Psoas muscle (tissue), 8 donors: ENCODE data around the gene BARHL1. TPM values are rescaled to one million over a fixed set of nuclear protein-coding genes. Genes with fewer than 3 reads are reported as not detected.

Experiments used
- ATAC-seq, 4 donors: fragments of 200-7000 bp; cut with Tn5 transposase; one replicate each; pipeline ENCODE4 v1.9.1; 2020; ENCODE audit warnings: moderate library complexity in 3 of 4, mild to moderate bottlenecking in 2 of 4
- DNase-seq, 2 donors: peaks; one replicate each; pipeline ENCODE4 v3.0.0-alpha.2; 2020
- H3K27ac ChIP-seq: fragments of 200-600 bp; one replicate; pipeline ENCODE4 v1.8.0; 2022
- H3K27me3 ChIP-seq, 3 donors: fragments of 200-600 bp in 1 of 3; one replicate each; pipeline versions ENCODE4 v1.6.1 to v1.8.0; 2013 to 2022; ENCODE audit warnings: low read length in 2 of 3, mild to moderate bottlenecking in 2 of 3, moderate library complexity in 1 of 3; ENCODE audit not compliant: insufficient read depth in 3 of 3
- H3K36me3 ChIP-seq, 2 donors: fragments of 200-600 bp in 1 of 2; one replicate each; pipeline versions ENCODE4 v1.6.1 to v1.8.0; 2013 to 2022; ENCODE audit warnings: low read depth in 1 of 2, mild to moderate bottlenecking in 1 of 2, moderate library complexity in 1 of 2; ENCODE audit not compliant: insufficient read depth in 1 of 2
- H3K4me1 ChIP-seq: fragments of 200-600 bp; one replicate; pipeline ENCODE4 v1.8.0; 2022
- H3K4me3 ChIP-seq: fragments of 200-600 bp; one replicate; pipeline ENCODE4 v1.8.0; 2022; ENCODE audit warnings: mild to moderate bottlenecking
- H3K9me3 ChIP-seq: fragments of 200-600 bp; one replicate; pipeline ENCODE4 v1.8.0; 2022
- WGBS, 3 donors: extraction: QIAGEN DNeasy Blood & Tissue Kit; methylation state at CpG; one replicate each; pipeline versions ENCODE4 v1.1.6 to v1.1.7; 2013; 5-methylcytosine and 5-hydroxymethylcytosine counted together
- intact Hi-C, 2 donors: fragments of 100-400 bp; cut with DNase I; formaldehyde crosslinking; loops; one replicate each; pipeline versions ENCODE4 v1.11.0 to v1.14.2; 2022
- polyA plus RNA-seq, 3 donors: library from polyadenylated mRNA; stranded (reverse); fragments of 200-250 nt; gene quantifications; one replicate each; pipeline ENCODE4 v1.2.3, GENCODE V29; 2013
- total RNA-seq, 4 donors: library from RNA; stranded (reverse); fragmentation: NEBNext Ultra II Directional in 2 of 4; extraction: Animal tissue kit (Norgen Biotek cat#: 25700) in 2 of 4; gene quantifications; one replicate each; pipeline versions ENCODE4 v1.2.1 to v1.2.4, GENCODE V29; 2021 to 2023
- TF ChIP-seq, protein P1 (sequence below): fragments of 200-600 bp; IDR thresholded peaks from one replicate; pipeline ENCODE4 v1.8.0; 2022; ENCODE audit warnings: antibody characterized with exemption
- donor health status: healthy with polysubstance abuse.
- donor health status: DM: no; HTN: no; CAD: no; lungs with moderate emphysema.
- donor health status: Bipolar disorder and iron deficiency.
- donor health status: healthy.
- donor health status: DM: yes; HTN: yes; CAD: no.
- donor health status: DM: no; HTN: no; CAD: no.
- donor health status: DM: no; HTN: no; CAD: no.
- donor health status: DM: yes; HTN: yes; CAD: no.

BARHL1 gene
- total and polyA plus RNA-seq, 7 donors, result not detected

DNA sequence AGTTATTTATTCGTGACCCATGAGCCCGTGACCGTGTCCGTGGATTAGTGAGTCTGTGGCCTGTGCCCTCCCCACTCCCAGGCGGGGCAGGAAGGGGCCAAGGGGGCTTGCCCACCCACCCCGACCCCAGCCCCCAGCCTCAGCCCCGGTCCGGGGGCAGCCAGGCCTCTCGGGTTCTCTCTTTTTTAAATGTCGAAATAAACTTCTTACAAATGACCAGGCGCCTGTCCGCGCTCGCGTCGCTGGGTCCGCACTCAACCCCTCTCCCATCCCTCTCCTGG is 7.6 kb downstream of the BARHL1 start:
- TF ChIP-seq, protein P1, sequence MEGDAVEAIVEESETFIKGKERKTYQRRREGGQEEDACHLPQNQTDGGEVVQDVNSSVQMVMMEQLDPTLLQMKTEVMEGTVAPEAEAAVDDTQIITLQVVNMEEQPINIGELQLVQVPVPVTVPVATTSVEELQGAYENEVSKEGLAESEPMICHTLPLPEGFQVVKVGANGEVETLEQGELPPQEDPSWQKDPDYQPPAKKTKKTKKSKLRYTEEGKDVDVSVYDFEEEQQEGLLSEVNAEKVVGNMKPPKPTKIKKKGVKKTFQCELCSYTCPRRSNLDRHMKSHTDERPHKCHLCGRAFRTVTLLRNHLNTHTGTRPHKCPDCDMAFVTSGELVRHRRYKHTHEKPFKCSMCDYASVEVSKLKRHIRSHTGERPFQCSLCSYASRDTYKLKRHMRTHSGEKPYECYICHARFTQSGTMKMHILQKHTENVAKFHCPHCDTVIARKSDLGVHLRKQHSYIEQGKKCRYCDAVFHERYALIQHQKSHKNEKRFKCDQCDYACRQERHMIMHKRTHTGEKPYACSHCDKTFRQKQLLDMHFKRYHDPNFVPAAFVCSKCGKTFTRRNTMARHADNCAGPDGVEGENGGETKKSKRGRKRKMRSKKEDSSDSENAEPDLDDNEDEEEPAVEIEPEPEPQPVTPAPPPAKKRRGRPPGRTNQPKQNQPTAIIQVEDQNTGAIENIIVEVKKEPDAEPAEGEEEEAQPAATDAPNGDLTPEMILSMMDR, result no peak
- intact Hi-C loops, result no loop called here

DNA sequence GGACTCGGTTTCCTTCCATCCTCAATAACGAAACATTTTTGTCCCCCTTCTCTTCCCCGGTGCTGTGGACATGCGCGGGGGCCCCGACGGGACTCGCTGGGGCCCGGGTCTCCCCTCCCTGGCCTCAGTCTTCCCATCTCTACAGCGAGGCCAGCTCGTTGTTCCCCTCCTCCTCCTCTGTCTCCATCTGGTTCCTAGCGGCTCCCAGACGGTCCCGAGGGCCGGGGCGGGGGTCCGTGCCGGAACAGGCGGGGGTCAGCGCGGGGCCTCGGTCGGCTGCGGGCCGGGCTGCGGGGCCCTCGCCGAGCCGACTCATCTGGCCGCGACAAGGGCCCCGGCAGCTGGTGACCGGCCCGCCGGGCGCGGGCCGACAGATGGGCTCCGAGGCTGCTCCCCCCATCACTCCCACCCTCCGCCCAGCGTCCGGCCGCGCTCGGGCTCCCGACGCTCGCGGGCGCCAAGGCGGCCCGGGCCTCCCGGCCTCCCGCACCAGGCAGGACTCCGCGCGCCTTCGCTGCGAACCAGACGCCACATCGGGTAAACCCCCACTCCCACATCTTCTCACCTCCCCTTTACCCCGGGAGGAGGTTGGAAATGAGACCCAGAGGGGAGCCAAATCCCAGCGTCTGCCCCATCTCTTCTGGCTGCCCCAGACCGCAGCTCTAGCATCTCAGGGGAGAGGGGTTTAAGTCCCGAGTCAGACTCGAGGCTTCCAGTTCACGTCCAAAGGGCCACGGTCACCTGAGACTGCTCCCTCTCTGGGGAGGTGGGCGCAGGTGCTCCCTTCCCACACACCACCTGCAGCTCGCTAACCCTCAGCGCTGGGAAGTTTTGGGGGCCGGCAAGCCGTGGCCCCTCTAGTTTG is 8.1 kb downstream of the BARHL1 start:
- intact Hi-C loops, result no loop called here
- peaks cover 0 to 80% (median 34%) of the 10 kb centered on the region in 3 donors for H3K27me3 ChIP-seq

More for the DNA sequence above, 7.6 kb downstream of the BARHL1 start:
- Histone ChIP-seq H3K4me3 (no peak overlapping the region), H3K36me3 (peaks cover 4 to 19% of the 10 kb centered on the region in 2 donors), H3K9me3 (no peaks in the 10 kb centered on the region), H3K27ac (no peak overlapping the region), H3K4me1 (no peaks in the 10 kb centered on the region), H3K27me3 (peaks cover 0 to 85% (median 39%) of the 10 kb centered on the region in 3 donors)
- DNase-seq (no peak), ATAC-seq (no peak)
- 1 to 2% (median 2%) methylated on average over 17 of the region's 17 CpGs for WGBS, 3 donors

DNA sequence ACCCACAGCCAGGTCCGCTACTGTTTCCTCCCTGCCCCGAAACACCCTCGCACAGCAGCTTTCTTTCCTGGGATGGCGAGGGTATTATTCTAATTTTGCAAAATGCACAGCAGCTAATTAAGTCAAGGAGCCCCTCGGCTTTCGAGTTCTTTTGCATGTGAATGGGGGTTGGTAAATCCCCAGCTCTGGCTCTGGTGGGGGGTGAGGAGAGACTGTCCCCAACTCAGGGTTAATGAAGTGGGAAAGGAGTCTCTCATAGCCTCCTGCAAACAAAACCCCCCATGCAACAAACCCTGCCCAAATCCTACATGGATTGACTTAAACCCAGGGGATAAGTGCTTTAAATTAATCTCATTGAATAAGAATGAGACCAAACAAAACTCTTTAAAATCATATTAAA is 8.8 kb downstream of the BARHL1 start:
- WGBS, 3 donors, result 16 to 21% (median 18%) methylated on average over 6 of the region's 6 CpGs

More for the DNA sequence above, 8.1 kb downstream of the BARHL1 start:
- no peak overlapping the region for H3K4me3 ChIP-seq
- no peak for ATAC-seq
- no peak for DNase-seq
- H3K9me3 ChIP-seq, result no peaks in the 10 kb centered on the region
- H3K27ac ChIP-seq, result no peak overlapping the region
- TF ChIP-seq, protein P1, result no peak
- WGBS, 3 donors, result 1 to 3% (median 1%) methylated on average over 46 to 73 of the region's 73 CpGs
- no peaks in the 10 kb centered on the region for H3K4me1 ChIP-seq
- peaks cover 4 to 25% of the 10 kb centered on the region in 2 donors for H3K36me3 ChIP-seq

DNA sequence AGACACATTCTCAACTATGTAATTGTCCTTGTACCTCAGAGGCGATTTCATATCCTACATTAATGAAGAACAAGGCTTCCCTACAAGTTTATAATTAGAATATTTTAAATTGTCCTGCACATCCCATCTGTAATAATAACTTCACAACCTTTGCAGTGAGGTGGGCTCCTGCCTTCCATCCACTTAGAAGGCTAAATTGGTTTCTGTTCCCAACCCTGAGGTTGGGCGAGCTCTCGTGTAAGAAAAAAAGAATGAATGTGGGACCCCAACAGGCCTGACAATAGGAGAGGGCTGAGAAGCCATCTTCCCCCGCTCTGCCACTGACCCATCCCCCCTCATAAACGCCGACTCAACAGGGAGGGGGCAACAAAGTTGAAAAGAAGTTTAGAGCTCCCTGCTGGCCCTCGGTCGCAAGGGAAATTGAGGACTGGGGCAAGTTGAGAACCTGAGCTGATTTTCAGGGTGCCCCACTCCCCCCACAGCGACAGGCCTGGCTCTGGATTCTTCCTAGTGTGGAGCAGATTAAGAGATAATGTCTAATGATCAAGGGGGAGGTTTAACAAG is 9.4 kb downstream of the BARHL1 start:
- intact Hi-C loops, result no loop called here
- Histone ChIP-seq H3K27me3 (peaks cover 0 to 67% (median 25%) of the 10 kb centered on the region in 3 donors), H3K4me3 (no peak overlapping the region), H3K4me1 (no peaks in the 10 kb centered on the region), H3K27ac (no peak overlapping the region), H3K36me3 (peaks cover 4 to 35% of the 10 kb centered on the region in 2 donors), H3K9me3 (no peaks in the 10 kb centered on the region)
- TF ChIP-seq, protein P1, result no peak
- DNase-seq (no peak), ATAC-seq (no peak)
- 50 to 58% (median 52%) methylated on average over 9 of the region's 9 CpGs for WGBS, 3 donors

More for the DNA sequence above, 8.8 kb downstream of the BARHL1 start:
- Histone ChIP-seq H3K9me3 (no peaks in the 10 kb centered on the region), H3K27me3 (peaks cover 0 to 73% (median 28%) of the 10 kb centered on the region in 3 donors), H3K27ac (no peak overlapping the region), H3K36me3 (peaks cover 4 to 32% of the 10 kb centered on the region in 2 donors), H3K4me1 (no peaks in the 10 kb centered on the region), H3K4me3 (no peak overlapping the region)
- ATAC-seq, result peak in 1 of 4 donors; percentile 21
- TF ChIP-seq, protein P1, result no peak
- intact Hi-C loops, result no loop called here
- DNase-seq, result no peak
